Kidney tubule cell (primary cell): ENCODE data around the gene SMYD3.

Experiments
- DNase-seq: peaks from one replicate; pipeline ENCODE4 v3.0.0-alpha.2; 2018; ENCODE audit warnings: low spot score

Gene SMYD3

GRCh38 chr1:246304484-246305259 is 202.4 kb downstream of the SMYD3 start:
- no peak for DNase-seq

GRCh38 chr1:246302711-246303317 is 204.3 kb downstream of the SMYD3 start:
- DNase-seq, result no peak

GRCh38 chr1:246302251-246302625 is 204.8 kb downstream of the SMYD3 start:
- DNase-seq, result no peak

- DNase-seq, result no peak
Measured at GRCh38 chr1:246301553-246302250, 205.4 kb downstream of the SMYD3 start.

- DNase-seq, result peak; percentile 22
Measured at GRCh38 chr1:246300626-246301549, 206.2 kb downstream of the SMYD3 start.

- peak; percentile 49 for DNase-seq
Measured at GRCh38 chr1:246297279-246298265, 209.5 kb downstream of the SMYD3 start.

- DNase-seq, result no peak
Measured at GRCh38 chr1:246295968-246296367, 211.1 kb downstream of the SMYD3 start.

- no peak for DNase-seq
Measured at GRCh38 chr1:246295340-246295739, 211.7 kb downstream of the SMYD3 start.

- no peak for DNase-seq
Measured at GRCh38 chr1:246294263-246294662, 212.8 kb downstream of the SMYD3 start.

- no peak for DNase-seq
Measured at GRCh38 chr1:246293366-246294121, 213.5 kb downstream of the SMYD3 start.

GRCh38 chr1:246292571-246292970 is 214.5 kb downstream of the SMYD3 start:
- DNase-seq, result no peak

- no peak for DNase-seq
Measured at GRCh38 chr1:246291127-246291526, 216.0 kb downstream of the SMYD3 start.

GRCh38 chr1:246283771-246284410 is 223.2 kb downstream of the SMYD3 start:
- peak; percentile 79 for DNase-seq

- no peak for DNase-seq
Measured at GRCh38 chr1:246281639-246282038, 225.4 kb downstream of the SMYD3 start.

- no peak for DNase-seq
Measured at GRCh38 chr1:246281195-246281594, 225.9 kb downstream of the SMYD3 start.

- peak; percentile 18 for DNase-seq
Measured at GRCh38 chr1:246280551-246280950, 226.5 kb downstream of the SMYD3 start.

- no peak for DNase-seq
Measured at GRCh38 chr1:246279402-246279801, 227.7 kb downstream of the SMYD3 start.

GRCh38 chr1:246278371-246278770 is 228.7 kb downstream of the SMYD3 start:
- no peak for DNase-seq

GRCh38 chr1:246275036-246275435 is 232.0 kb downstream of the SMYD3 start:
- DNase-seq, result no peak

- DNase-seq, result no peak
Measured at GRCh38 chr1:246274186-246274585, 232.9 kb downstream of the SMYD3 start.
